Stimulated activated CD8-positive, alpha-beta memory T cell treated with anti-CD3 and anti-CD28 coated beads, Interleukin-12 subunit alpha, Interleukin-12 subunit beta, amount 100 ng/mL, for 24 hours (primary cell): Measurements from ENCODE around the gene COL6A3.
"Not testable (repeated sequence)": the region's sequence is repeated elsewhere in the genome, so short reads cannot be mapped to it uniquely, and the experiment has no call there.

ENCODE experiments used
- DNase-seq: peaks from one replicate; pipeline ENCODE4 v3.0.0-alpha.2; 2020; ENCODE audit errors: extremely low read depth

Gene COL6A3

DNA sequence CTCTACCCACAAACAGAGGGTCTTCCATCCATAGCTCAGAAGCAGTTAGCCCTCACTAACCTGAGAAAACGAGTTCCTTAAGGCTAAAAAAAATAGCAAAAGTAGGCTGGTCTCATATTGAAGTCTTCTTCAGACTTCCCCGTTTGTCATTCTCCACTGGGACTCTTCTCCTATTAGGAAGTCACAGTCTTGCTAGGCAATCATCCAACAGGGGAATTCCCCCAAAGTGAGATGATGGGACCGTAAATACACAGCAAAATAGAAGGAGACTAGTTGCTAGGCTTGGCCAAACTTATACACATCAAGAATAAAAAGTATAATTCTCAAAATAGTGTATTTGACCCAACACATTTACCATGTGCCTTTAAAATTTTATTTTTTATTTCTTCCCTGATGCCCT is 34.3 kb downstream of the COL6A3 start:
- no peak for DNase-seq

DNA sequence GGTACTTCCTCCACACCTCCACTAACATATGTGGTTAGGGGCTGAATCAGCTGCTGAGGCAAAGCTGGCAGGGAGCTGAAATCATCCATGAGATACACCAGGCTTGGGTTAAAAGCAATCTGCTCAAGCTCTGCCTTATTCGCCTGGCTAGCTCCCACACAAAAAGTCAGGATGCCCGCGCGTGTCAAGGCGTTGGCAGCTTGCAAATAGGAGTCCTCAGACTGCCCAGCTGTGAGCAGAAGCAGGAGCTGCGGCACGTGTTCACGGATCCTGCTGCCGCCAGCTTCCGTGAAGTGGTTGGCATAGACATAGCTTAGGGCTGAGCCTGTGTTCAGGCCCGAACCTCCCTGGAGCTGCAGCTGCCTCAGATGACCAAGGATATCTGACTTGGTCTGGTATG is 35.3 kb downstream of the COL6A3 start:
- DNase-seq: no peak

GRCh38 chr2:237374284-237375060 is 39.5 kb downstream of the COL6A3 start:
- no peak for DNase-seq

DNA sequence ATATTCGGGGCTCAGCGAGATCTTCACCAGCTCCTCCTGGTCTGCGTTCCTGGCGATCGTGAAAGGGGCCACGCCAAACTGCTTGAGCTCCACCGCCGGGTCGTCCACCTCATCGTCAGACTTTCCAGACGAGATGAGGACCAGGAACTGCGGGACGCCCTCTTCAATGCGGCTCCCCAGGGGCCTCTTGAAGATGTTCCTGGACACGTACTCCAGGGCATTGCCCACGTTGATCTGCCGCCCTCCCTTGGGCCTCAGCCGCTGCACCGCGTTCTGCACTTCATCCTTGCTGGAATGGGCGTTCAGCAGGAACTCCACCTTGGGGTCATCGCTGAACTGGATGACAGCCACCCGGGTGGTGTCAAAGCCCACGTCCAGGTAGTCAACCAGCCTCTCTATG is 42.1 kb downstream of the COL6A3 start:
- DNase-seq: no peak

DNA sequence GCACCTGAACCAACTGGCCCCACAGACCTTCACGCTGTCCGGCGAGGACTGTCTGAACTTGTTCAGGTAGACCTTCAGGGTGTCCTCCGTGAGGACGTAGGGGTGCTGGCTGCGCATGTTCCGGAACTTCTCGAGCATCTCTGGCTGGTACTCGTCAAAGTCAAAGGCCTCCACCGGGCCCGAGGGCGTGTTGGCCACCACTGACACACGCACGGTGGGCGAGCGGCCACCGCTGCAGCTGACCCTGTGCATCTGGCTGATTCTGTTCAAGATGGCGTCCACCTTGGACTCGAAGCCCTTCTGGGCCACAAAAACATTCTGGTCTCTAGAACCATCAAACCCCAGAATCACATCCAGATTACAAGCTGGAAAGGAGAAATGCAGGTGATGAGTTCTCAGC is 48.3 kb downstream of the COL6A3 start:
- DNase-seq: no peak

DNA sequence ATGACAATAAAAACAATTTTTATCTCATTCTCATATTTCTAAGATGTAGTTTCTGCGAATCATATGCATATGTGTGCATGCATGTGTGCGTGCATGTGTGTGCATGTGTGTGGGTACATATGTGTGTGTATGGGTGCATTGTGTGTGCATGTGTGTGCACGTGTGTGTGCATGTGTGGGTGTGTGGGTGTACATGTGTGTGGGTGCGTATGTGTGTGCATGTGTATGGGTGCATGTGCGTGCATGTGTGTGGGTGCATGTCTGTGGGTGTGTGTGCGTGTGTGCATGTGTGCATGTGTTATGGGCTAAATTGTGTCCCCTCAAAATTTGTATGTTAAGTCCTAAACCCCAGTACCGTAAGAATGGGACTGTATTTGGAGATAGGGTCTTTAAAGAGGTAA is 49.3 kb downstream of the COL6A3 start:
- no peak for DNase-seq

GRCh38 chr2:237361194-237362004 is 52.6 kb downstream of the COL6A3 start:
- DNase-seq: no peak

DNA sequence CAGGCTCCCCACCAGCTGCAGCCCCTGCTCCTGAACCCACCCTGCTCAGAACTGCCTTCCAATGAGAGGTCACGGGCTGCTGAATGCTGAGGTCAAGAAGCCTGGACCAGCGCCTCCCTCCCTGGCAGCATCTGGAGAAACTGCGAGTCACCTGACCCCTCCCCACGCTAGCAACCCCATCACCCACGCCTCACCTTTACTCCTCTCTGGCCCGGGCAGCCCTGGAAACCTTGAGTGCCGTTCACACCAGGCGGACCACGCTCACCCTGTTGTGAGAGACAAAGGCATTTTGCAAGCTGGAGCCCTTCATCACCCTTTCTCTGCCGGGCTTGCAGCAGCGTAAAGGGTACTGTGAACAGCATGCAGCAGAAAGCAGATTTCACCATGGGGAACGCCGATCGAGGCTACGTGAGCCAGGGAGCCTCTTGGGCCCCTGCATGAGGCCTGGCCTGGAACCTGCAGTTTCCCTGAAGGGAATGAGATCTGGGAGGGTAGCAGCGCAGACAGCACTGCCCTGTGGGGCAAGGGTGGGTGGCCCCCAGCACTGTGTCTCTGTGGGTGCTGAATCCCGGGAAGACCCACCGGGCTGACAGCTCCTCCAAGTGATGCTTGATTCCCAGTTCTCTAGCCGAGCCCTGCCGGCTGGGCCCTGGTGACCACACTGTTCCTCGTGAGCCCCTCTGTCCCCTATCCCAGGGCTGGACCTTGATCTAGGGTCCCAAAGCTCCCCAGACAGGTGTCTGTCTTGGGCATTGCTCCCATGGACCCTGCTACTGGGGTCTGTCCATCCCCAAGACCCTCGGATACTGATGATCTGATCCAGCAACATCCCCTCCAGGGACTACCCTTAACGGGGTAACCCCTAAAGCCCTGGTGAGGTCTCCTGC is 53.8 kb downstream of the COL6A3 start:
- no peak for DNase-seq

DNA sequence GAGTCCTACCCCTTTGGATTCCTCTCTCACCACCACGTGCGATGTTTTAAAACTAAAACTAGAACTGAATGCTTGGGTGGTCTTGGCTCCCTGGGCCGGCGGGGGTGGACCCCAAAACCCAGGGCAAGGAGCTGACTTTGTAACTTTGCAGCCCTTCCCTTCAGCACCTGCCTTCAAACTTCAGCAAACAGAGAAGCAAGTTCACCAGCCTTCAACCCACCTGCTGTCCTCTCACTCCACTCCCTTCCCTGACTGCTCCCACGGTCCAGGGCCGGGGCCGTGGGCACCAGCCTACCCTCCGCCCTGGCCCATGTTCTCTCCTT is 54.5 kb downstream of the COL6A3 start:
- no peak for DNase-seq

DNA sequence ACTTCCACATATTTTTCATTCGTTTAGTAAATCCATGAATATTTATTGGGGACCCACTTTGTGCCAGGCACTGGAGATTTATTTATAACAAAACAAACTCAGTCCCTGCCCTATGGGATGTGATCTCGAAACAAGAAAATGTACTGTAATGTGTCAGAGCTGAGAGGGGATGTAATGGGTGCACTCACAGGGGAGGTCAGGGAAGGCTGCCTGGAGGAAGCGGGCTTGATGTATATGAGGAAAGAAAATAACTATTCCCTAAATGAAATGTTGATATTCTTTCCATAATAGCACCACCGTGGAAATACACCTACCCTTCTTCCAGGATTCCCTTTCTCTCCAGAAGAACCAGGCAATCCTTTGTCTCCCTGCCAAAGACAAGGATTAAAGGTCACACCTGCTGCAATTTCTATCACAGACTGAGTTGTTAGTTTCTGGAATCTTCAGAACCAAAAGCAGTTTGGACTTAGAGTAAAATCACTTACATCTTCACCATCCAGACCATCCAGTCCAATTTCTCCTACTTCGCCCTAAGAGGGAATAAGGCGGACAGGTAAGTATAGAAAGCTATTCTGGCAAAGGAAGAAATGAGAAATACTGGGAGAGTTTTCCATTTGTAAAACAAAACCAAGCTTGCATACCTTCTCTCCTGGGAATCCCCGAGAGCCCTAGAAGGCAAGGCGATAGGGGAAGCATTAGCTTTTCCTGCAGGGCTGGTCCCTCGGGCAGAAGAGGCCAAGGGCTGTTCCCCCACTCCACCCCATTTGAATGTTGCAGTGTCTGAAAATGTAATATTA is 55.0 kb downstream of the COL6A3 start:
- no peak for DNase-seq

DNA sequence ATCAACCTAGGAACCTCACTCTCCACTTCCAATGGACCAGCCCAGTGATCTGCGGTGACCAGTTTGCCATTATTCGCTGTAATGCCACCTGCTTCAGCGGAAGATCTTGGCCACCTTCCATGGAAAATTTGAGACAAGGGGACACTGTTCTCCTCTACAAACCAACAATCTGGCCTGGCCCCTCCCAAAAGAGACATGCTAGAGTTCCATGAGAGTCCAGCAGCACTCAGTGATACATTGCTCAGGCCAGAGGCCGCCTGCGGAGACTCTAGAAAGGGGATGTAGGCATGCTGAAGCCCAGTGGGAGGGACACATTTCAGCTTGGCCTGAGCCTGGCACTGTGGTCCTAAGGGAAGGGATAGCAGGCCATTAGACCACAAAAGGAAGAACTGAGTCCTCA is 58.3 kb downstream of the COL6A3 start:
- DNase-seq: no peak

DNA sequence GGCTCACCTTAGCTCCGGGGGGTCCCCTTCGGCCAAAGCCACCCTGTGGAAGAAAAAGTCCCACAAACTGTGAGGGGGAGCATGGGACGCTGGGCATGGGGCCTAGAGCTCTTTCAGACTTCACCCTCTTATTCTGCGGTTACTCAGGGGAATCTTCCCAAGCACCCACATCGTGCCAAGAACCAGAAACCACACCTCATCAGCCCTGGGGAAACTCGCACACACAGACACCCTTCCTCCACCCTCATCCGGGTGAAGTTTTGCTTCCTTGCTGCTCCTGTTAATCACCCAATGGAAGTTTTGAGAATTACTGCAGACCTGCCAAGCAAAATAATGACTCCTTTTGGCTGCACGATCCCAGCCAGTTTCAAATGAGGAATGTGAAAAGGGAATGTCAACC is 59.1 kb downstream of the COL6A3 start:
- DNase-seq: no peak

DNA sequence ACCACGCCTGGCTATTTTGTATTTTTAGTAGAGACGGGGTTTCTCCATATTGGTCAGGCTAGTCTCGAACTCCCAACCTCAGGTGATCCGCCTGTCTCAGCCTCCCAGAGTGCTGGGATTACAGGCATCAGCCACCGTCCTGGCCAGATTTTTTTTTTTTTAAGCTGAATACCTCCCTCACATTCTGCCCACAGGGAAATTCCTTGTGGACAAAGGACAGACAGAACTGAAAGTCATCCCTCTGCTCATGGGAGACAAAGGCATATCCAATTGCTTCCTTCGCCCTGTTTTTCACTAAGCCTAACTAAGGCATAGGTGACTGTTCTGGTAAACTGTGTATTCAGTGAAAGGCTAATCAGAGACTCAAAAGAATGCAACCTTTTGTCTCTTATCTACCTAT is 59.8 kb downstream of the COL6A3 start:
- not testable (repeated sequence) for DNase-seq

GRCh38 chr2:237353215-237353614 is 60.7 kb downstream of the COL6A3 start:
- DNase-seq: no peak

GRCh38 chr2:237352279-237352845 is 61.6 kb downstream of the COL6A3 start:
- DNase-seq: no peak

- DNase-seq: no peak
Measured at GRCh38 chr2:237351796-237352195, 62.2 kb downstream of the COL6A3 start.

GRCh38 chr2:237351046-237351445 is 62.9 kb downstream of the COL6A3 start:
- no peak for DNase-seq

- DNase-seq: no peak
Measured at GRCh38 chr2:237350597-237350996, 63.4 kb downstream of the COL6A3 start.

DNA sequence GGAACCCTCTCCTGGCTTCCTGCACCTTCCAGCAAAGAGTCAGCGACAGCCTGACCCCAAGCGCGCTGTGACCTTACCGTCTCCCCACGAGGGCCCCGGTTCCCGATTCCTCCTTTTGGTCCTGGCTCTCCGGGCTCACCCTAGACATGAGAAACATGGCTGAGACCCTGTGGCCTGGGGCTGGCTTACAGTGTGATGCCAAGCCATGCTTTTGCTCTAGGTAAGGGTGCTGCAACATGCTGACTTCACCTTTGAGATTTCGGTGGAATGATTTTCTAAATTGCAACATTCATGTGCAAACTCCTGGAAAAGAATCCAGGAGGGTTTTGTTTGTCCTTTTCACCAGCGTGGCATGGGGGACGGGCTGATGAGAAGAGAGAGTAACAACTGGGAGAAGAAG is 63.9 kb downstream of the COL6A3 start:
- no peak for DNase-seq

DNA sequence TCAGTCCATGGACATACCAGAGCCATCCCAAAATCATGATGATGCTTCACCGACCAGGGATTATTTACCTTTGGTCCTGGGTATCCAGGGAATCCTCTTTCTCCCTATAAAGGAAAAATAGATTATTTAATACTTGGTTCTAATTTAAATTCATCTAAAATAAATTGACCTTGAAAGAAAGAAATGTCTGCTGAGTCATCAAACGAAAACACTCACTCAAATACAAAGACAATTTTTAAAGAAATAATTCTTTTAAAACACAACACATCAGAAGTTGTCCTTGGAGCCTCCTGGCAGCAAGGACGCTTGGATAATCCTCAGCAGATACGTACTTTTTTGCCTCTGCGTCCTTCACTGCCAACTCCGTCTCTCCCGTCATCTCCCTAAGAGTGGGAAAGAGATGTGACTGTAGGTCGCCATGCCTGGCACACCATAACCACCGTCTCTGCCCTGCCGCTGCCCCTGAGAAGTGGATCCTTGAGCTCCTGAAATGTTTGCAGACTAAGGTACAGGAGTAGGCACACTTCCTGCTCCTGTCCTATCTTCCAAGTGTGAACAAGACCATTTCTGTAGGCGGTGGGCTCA is 65.6 kb downstream of the COL6A3 start:
- DNase-seq: no peak
